Hepatocyte (in vitro differentiated cells): ENCODE data around the gene TK1. TPM values are rescaled to one million over a fixed set of nuclear protein-coding genes. Genes with fewer than 3 reads are reported as not detected.

ENCODE experiments used
- DNase-seq: peaks from one replicate; pipeline ENCODE4 v3.0.0-alpha.2; 2016; ENCODE audit warnings: low spot score
- H2AFZ ChIP-seq: fragments of 200-600 bp; sonication (generic); 2 replicates; pipeline ENCODE4 v1.6.0; 2016; ENCODE audit warnings: antibody characterized with exemption, mild to moderate bottlenecking
- H3K27ac ChIP-seq: fragments of 200-600 bp; sonication (generic); 2 replicates; pipeline ENCODE4 v1.5.1; 2016; ENCODE audit warnings: mild to moderate bottlenecking
- H3K27me3 ChIP-seq: fragments of 200-600 bp; sonication (generic); 2 replicates; pipeline ENCODE4 v1.6.1; 2016
- H3K36me3 ChIP-seq: fragments of 200-600 bp; sonication (generic); replicated peaks from 2 replicates; pipeline ENCODE4 v1.5.1; 2016; ENCODE audit warnings: low read depth; ENCODE audit not compliant: insufficient read depth
- H3K4me1 ChIP-seq: fragments of 200-600 bp; sonication (generic); 2 replicates; pipeline ENCODE4 v1.5.1; 2016; ENCODE audit warnings: mild to moderate bottlenecking, moderate library complexity; ENCODE audit not compliant: insufficient read depth
- H3K4me2 ChIP-seq: fragments of 200-600 bp; sonication (generic); 2 replicates; pipeline ENCODE4 v1.6.0; 2016
- H3K4me3 ChIP-seq: fragments of 200-600 bp; sonication (generic); 2 replicates; pipeline ENCODE4 v1.5.1; 2016; ENCODE audit warnings: mild to moderate bottlenecking
- H3K79me2 ChIP-seq: fragments of 200-600 bp; sonication (generic); 2 replicates; pipeline ENCODE4 v1.6.0; 2017; ENCODE audit warnings: mild to moderate bottlenecking
- H3K9me2 ChIP-seq: fragments of 200-600 bp; sonication (generic); replicated peaks from 2 replicates; pipeline ENCODE4 v1.6.0; 2017; ENCODE audit warnings: mild to moderate bottlenecking; ENCODE audit not compliant: insufficient read depth
- H3K9me3 ChIP-seq: fragments of 200-600 bp; sonication (generic); 2 replicates; pipeline ENCODE4 v1.5.1; 2016; ENCODE audit warnings: low read depth, mild to moderate bottlenecking
- H4K20me1 ChIP-seq: fragments of 200-600 bp; sonication (generic); 2 replicates; pipeline ENCODE4 v1.6.0; 2016; ENCODE audit warnings: mild to moderate bottlenecking; ENCODE audit not compliant: insufficient read depth, poor library complexity, severe bottlenecking
- CTCF ChIP-seq: fragments of 200-600 bp; sonication (generic); IDR thresholded peaks from 2 replicates; pipeline ENCODE4 v1.5.1; 2016; ENCODE audit warnings: antibody characterized with exemption, mild to moderate bottlenecking; ENCODE audit not compliant: poor library complexity
- EZH2 ChIP-seq: fragments of 200-600 bp; sonication (generic); IDR thresholded peaks from 2 replicates; pipeline ENCODE4 v1.6.1; 2016; ENCODE audit warnings: antibody characterized with exemption, mild to moderate bottlenecking, borderline replicate concordance
- EZH2phosphoT487 ChIP-seq: fragments of 200-600 bp; sonication (generic); IDR thresholded peaks from one replicate; pipeline ENCODE4 v1.6.1; 2018; ENCODE audit warnings: antibody characterized with exemption, mild to moderate bottlenecking, low read depth, moderate library complexity; ENCODE audit not compliant: unreplicated experiment, severe bottlenecking
- WGBS: methylation state at CpG from one replicate; pipeline ENCODE4 v1.1.6; 2016; ENCODE audit warnings: low lambda C conversion rate; ENCODE audit errors: missing lambda C conversion rate; 5-methylcytosine and 5-hydroxymethylcytosine counted together
- polyA plus RNA-seq: library from polyadenylated mRNA; unstranded; fragments of >200 nt; fragmentation: Nextera tagmentation; extraction: Ambion mirVana; gene quantifications from 2 replicates; pipeline ENCODE4 v1.2.1, GENCODE V29; 2016
- total RNA-seq: library from RNA; depleted of rRNA; stranded (reverse); fragments of >200 nt; gene quantifications from 2 replicates; pipeline ENCODE4 v1.2.3, GENCODE V29; 2014

The TK1 gene
- total and polyA plus RNA-seq, 2 experiments from 2014 or later: 8.3 to 29.9 TPM

- Histone ChIP-seq H3K4me3 (no peak overlapping the region), H3K27ac (no peak overlapping the region), H3K27me3 (no peaks in the 10 kb centered on the region), H4K20me1 (no peaks in the 10 kb centered on the region), H3K36me3 (no peaks in the 10 kb centered on the region), H3K4me1 (peaks cover 20% of the 10 kb centered on the region), H2AFZ (no peak overlapping the region), H3K79me2 (peaks cover 16% of the 10 kb centered on the region), H3K9me3 (no peaks in the 10 kb centered on the region), H3K9me2 (no peaks in the 10 kb centered on the region), H3K4me2 (no peak overlapping the region)
- 90% methylated on average over 31 of the region's 31 CpGs for WGBS
- no peak for DNase-seq
- TF ChIP-seq EZH2phosphoT487 (no peak), EZH2 (no peak), CTCF (no peak)
Observed at GRCh38 chr17:78170692-78171590, 15.9 kb downstream of the TK1 start.

GRCh38 chr17:78168903-78169793 is 17.7 kb downstream of the TK1 start:
- WGBS: 7% methylated on average over 22 of the region's 38 CpGs
- Histone ChIP-seq H4K20me1 (no peaks in the 10 kb centered on the region), H3K27ac (peak overlapping the region; percentile 76), H3K4me1 (peaks cover 20% of the 10 kb centered on the region), H3K9me3 (no peaks in the 10 kb centered on the region), H2AFZ (peak overlapping the region; percentile 37), H3K27me3 (no peaks in the 10 kb centered on the region), H3K79me2 (peaks cover 16% of the 10 kb centered on the region), H3K9me2 (no peaks in the 10 kb centered on the region), H3K4me3 (peak overlapping the region; percentile 75), H3K36me3 (no peaks in the 10 kb centered on the region), H3K4me2 (peak overlapping the region; percentile 77)
- DNase-seq: peak; percentile 79
- no peak for TF ChIP-seq CTCF
- no peak for TF ChIP-seq EZH2phosphoT487
- no peak for TF ChIP-seq EZH2

- H3K4me3 ChIP-seq: peak within 1 kb of the TSS; percentile 75
- peaks cover 16% of the 10 kb centered on the region for H3K79me2 ChIP-seq
- no peak for TF ChIP-seq EZH2phosphoT487
- TF ChIP-seq EZH2: no peak
- TF ChIP-seq CTCF: no peak
- H2AFZ ChIP-seq: peak within 1 kb of the TSS; percentile 37
- no peaks in the 10 kb centered on the region for H3K9me2 ChIP-seq
- no peaks in the 10 kb centered on the region for H3K9me3 ChIP-seq
- peak within 1 kb of the TSS; percentile 76 for H3K27ac ChIP-seq
- H3K36me3 ChIP-seq: no peaks in the 10 kb centered on the region
- no peaks in the 10 kb centered on the region for H3K27me3 ChIP-seq
- peak within 1 kb of the TSS; percentile 77 for H3K4me2 ChIP-seq
- 0% methylated on average over 35 of the region's 84 CpGs for WGBS
- H4K20me1 ChIP-seq: no peaks in the 10 kb centered on the region
- H3K4me1 ChIP-seq: peaks cover 18% of the 10 kb centered on the region
- DNase-seq: peak; percentile 94
Observed at GRCh38 chr17:78168242-78168902, 18.5 kb downstream of the TK1 start, which contains the start of gene SYNGR2. TSS of gene SYNGR2 (plus strand) at chr17:78168581. CDS start at chr17:78168617, 36 bp downstream.
